GM12874 (cell line): Measurements from ENCODE around the gene KNSTRN.

ENCODE experiments used
- CTCF ChIP-seq: IDR thresholded peaks from 2 replicates; pipeline ENCODE4 v1.5.1; 2011; ENCODE audit warnings: low read depth, mild to moderate bottlenecking, control low read depth, low read length, moderate library complexity; ENCODE audit not compliant: insufficient read depth

The KNSTRN gene

GRCh38 chr15:40379853-40380252 is 2.7 kb upstream of the KNSTRN start:
- no peak for TF ChIP-seq CTCF

GRCh38 chr15:40380636-40381035 is 1.9 kb upstream of the KNSTRN start:
- no peak for TF ChIP-seq CTCF

GRCh38 chr15:40381818-40382529 is 547 bp upstream of the KNSTRN start:
- no peak for TF ChIP-seq CTCF

- no peak for TF ChIP-seq CTCF
These were observed 4.0 kb downstream of the KNSTRN start for GRCh38 chr15:40386480-40386879.

GRCh38 chr15:40388941-40389823 is 6.7 kb downstream of the KNSTRN start:
- TF ChIP-seq CTCF = no peak

- no peak for TF ChIP-seq CTCF
These were observed 7.5 kb downstream of the KNSTRN start for GRCh38 chr15:40389824-40390595.
